NCI-H82 (cell line): ENCODE measurements around the gene AOPEP.
A peak's percentile ranks its signal among the peaks of the same experiment; 100 is the strongest.

Experiments used
- DNase-seq: peaks from one replicate; lab custom pipeline; 2025; lab: John Stamatoyannopoulos, UW

The AOPEP gene

GRCh38 chr9:95061916-95062595 is 335.6 kb downstream of the AOPEP start:
- no peak for DNase-seq

DNA sequence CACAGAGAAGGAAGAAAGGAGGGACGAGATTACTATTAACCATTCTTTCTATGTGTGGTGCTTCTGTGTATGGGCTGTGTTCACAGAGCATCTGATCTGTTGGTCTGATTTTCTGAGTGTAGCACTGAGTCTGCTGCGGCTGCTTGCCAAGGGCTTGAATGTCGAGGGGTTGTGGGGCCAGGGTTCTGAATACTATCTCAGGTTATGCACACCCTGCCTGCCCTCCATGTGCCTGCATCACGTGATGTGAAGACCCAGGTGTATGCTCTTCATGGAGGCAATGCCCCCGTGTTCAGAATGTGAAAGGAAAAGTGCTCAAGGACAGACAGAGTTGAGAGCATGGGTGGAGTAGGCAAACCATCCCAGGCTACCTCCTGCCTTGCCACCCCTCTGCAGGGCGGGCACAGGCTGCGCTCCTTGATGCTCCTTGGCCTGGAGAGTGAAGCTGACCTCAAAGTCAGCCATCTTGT is 336.1 kb downstream of the AOPEP start:
- DNase-seq: no peak

DNA sequence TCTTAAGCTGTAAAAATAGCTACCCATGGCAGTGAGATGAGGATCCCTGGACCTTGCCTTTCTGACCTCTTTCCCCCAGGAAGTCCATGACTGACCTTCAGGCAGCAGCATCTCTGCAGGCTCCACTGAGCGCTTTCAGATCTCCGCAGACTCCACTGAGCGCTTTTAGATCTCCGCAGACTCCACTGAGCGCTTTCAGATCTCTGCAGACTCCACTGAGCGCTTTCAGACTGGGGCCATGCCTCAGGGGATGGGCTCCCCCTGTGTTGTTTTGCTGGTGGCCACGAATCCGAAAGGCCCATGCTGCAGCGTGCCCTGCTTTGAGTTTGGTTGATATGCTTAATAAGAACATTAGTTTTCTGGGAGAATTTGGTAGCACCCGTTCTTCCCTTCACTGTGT is 336.8 kb downstream of the AOPEP start:
- no peak for DNase-seq

- no peak for DNase-seq
Observed at GRCh38 chr9:95065224-95065623, 338.7 kb downstream of the AOPEP start.

DNA sequence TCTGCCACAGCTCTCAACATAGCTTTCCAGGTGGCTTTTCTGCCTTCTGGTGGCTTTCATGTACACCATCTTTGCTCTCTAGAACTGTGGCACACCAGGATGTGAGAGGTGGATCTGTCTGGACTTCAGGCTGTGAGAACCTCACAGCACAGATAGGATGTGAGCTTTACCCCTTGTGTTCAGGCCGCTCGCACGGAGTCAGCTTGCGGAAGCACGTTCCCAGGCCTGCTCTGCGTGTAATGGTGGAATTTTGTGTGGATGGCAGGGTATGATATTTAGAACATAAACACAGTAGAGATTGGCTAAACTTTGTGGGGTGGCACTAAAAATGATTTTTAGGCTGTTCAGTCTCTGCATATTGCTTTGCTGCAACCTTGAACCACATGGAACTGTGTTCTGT is 340.6 kb downstream of the AOPEP start:
- no peak for DNase-seq

DNA sequence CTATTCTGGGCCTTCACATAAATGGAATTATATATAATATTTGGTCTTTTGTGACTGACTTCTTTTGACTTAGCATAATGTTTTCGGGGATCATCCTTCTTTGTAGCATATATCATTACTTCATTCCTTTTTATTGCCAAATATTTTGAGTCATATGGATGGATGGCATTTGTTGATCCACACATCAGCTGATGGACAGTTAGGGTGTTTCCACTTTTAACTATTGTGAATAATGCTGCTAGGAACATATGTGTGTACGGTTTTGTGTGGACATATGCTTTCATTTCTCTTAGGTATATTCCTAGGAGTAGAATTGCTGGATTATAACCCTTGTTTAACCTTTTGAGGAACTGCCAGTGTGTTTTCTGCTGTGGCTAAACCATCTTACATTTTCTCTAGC is 341.4 kb downstream of the AOPEP start:
- no peak for DNase-seq

GRCh38 chr9:95070549-95071021 is 344.1 kb downstream of the AOPEP start:
- no peak for DNase-seq

DNA sequence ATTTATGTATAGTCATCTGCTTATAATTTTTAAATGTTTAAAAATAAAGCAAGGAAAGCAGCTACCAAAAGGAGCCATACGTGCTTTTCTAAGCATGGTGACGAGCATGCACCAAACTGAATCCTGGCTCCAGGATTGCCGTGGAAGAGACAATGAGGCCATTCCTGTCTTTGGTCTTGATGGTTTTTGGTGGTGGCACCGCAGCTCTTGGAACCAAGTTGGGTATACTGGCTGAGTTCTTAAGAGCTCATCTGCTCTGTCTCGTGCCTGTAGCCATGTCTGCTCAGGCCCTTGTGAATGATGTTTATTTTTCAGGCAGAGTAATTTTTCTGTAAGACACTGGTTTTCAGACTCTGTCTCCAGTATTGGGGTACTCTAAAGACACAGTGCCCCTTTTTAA is 345.0 kb downstream of the AOPEP start:
- DNase-seq: no peak

DNA sequence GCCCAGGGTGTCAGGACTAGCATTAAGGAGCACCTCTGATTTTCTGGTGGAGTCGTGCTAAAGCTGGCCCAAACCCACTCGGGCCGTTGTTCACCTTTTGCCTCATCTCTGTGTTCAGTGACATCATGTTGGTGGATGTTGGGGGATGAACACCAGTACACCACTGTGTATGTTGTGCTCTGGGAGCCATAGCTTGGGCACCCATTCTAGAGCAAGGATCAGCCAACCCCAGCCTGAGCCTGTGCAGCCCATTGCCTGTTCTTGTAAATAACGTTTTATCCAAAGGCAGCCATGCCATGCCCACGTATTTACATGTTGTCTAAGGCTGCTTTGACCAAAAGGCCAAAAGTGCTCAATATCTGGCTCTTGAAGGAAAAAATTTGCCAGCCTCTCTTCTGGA is 345.4 kb downstream of the AOPEP start:
- no peak for DNase-seq

GRCh38 chr9:95073042-95073607 is 346.6 kb downstream of the AOPEP start:
- peak; percentile 6 for DNase-seq

GRCh38 chr9:95073918-95074317 is 347.4 kb downstream of the AOPEP start:
- DNase-seq: no peak

- no peak for DNase-seq
Observed at GRCh38 chr9:95074632-95075031, 348.1 kb downstream of the AOPEP start.

- no peak for DNase-seq
Observed at GRCh38 chr9:95075700-95076099, 349.2 kb downstream of the AOPEP start.

GRCh38 chr9:95076696-95077052 is 350.2 kb downstream of the AOPEP start:
- no peak for DNase-seq

DNA sequence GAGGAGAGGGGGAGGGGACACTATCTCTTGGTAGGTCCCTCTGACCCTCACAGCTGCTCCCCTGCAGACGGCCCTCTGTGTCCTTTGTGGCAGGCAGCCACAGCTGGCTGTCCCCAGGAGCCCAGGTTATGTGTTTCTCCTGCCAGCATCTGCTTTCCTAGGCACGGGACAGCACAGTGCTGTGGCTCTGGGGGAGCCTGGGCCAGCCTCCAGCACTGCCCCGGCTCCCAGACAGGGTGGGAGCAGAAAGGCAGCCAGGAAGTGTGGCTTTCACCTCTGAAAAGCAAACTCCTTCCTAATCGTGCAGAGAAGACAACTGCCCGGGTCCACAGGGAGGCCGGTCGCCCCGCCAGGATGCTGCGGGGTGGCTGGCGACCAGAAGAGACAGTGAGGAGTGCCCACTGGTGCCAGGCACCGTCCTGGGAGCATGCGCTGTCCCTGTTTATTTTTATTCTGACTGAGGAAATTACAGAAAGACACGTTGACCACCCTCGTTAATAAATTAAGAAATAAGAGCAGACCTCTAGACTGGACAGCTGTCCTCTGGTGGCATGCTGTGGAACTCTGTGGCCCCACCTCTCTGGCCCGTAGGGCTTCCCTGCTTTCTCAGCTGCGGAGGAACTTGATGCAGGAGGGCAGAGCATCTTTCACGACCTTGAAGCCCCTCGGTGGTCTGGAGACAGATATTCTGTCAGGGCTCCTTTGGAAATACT is 350.7 kb downstream of the AOPEP start:
- no peak for DNase-seq

DNA sequence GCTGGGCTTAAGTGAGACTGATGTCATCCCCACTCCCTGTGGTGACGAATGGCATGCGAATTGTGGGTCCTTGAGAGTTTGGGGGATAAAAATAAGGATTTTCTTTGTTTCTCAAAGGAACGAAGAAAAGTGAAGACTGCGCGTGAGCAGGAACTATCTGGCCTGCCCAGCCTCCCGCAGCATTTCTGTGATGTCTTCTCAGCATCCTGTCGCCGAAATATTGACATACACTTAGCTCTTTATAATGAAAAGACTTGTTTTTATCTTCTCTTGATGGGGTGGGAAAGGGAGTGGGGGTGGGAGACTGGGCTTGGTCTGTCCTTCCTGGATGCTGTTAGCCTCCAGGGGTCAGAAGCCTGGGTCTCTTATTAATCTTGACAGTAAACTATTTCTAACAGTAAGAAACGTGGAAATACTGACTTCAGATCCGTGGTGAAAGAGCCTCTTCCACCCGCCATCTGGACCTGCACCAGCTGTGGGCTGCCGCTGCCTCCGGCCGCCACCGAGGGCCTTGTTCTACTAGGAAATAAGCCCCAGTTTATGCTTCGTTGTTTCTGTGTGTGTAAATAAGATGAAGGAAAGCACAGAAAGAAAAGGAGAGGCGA is 351.4 kb downstream of the AOPEP start:
- no peak for DNase-seq

DNA sequence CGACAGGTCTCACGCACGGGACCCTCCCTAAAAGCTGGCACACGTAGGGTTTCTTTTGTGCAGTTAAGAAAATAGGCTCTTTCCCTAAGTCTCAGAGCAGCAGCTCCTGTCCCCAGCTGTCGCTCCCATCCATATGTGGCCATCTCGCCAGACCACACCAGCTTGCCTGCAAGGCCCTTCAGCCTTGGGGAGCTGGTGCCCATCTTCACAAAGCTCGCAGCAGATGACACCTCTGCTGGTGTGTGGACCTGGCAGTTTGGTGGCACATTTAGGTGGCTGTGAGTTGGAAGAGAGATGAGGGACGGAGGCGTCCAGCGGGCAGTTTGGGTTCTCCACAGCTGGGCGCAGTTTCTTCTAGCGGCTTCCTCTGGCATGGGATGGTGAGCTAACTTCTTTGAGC is 352.0 kb downstream of the AOPEP start:
- DNase-seq: no peak

DNA sequence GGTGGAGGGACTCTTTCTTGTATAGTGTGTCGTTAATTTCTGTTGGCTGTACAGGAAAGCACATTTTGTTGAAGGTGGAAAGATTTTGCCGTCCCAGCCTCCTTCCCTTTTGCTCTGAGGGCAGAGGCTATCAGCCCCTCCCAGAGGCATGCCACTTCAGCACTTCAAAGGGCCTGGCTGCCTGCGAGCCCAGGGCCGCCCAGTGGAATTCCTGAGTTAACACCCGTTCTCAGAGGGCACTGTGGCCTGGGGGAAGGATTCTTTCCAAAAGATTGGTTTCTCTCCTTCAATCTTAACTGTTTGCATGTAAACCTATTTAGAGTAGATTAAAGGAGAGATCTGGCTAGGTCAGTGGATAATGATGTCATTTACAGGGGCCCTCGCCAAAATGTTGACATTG is 352.4 kb downstream of the AOPEP start:
- DNase-seq: no peak

- no peak for DNase-seq
Observed at GRCh38 chr9:95079461-95079860, 353.0 kb downstream of the AOPEP start.

DNA sequence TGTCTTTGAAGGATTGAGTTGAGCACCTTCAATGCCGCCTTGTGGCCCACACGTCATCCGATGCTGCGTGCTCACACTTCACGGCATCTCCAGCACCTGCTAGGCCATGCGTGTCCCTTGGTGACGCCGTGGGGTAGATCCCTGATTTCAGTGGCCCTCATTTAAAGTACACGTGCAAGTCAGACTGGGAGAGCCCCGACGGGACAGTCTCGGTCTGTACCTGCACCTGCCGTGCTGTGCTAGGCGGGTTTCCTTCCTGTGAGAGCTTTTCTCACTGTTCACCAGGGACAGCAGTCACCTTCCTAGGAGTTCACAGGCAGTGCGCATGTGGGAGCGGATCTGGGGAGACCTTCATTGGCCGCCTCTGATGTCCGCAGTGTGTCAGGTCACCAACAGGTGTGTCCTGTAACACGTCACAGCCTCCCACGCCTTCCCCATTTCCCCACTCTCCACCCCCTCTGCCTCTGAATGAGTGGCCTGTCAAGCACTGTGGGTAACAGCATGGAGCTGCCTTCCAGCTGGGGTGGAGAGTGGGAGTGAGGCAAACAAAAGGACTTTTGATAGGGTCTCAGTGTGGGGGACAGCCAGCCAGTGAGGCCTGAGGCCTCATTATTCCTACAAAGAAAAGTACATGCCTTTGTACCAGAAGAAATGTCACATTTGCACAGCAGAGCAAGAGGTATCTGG is 354.6 kb downstream of the AOPEP start:
- DNase-seq: no peak

DNA sequence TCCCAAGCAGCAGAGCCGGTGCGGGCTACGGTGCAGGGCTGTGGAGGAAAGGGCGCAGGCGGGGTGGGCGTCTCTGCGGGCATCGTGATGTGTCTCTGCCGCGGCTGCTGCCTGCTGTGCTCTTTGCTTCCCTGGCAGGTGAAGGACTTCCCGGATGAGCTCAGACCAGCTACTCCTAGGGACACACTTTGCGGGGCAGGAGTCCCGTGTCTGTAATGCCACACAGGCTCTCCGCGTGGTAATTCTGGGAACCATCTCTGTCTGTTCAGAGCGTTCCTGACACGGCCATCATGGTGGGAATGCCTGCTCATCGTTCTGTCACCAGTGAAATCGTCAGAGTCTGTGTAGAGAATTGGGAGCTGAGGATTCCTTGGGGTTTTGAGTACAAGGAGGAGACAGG is 355.5 kb downstream of the AOPEP start:
- no peak for DNase-seq

DNA sequence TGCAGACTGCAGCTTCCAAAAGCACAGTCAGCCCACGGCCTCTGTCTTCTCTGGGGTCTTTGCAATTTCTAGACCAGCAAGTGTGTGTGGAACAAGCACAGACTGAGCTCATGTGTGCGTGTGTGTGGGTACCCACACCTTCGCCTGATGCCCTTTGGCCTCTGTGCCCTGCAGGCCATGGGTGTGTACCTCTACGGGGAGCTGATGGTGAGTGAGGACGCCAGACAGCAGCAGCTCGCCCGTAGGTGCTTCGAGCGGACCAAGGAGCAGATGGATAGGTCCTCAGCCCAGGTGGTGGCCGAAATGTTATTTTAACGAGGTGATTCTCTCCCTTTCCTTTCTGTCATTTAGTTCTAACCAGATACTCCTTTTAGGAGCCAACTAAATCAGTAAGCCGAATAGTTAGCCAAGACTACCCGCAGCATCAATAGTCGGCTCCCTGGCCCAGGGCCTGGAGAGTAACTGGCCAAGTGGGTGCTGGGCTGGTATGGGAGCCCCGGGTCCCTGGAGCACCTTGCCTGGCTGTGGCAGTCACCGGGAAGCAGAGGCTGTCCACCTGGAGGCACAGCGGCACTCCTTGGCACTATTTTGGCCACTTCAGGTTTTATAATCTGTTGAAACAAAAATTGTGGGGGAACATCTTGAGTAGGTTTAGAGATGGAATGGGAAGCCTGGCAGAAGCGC is 356.0 kb downstream of the AOPEP start:
- no peak for DNase-seq
